K562 (cell line): ENCODE measurements around the gene NT5DC4. TPM values are rescaled to one million over a fixed set of nuclear protein-coding genes. Genes with fewer than 3 reads are reported as not detected.

Experiments
- ZNF707 ChIP-seq: fragments of 250-450 bp; sonication (Bioruptor Pico); conservative IDR thresholded peaks from 2 replicates; pipeline ENCODE4 v1.8.0; 2022; ENCODE audit warnings: inconsistent platforms, mild to moderate bottlenecking, moderate library complexity
- polyA plus RNA-seq, 8 experiments: library from polyadenylated mRNA; depleted of rRNA in 4 of 8; stranded (reverse) in 5 of 8; unstranded in 3 of 8; fragments of >200 nt; fragmentation: Nextera tagmentation in 2 of 8; fragmentation: Illumina TruSeq in 1 of 8; extraction: Ambion mirVana in 2 of 8; extraction: Trizol in 1 of 8; gene quantifications; 2 replicates each; pipeline versions ENCODE4 v1.2.1 to v1.2.3, GENCODE V29; 2011 to 2014; ENCODE audit warnings: inconsistent platforms in 1 of 8, missing spikeins in 1 of 8
- total RNA-seq, 7 experiments: library from RNA; depleted of rRNA in 6 of 7; stranded (reverse); fragments of >200 nt in 6 of 7; fragmentation: Illumina TruSeq in 2 of 7; extraction: Trizol in 2 of 7; gene quantifications; 2 replicates each; pipeline versions ENCODE4 v1.2.1 to v1.2.3, GENCODE V29; 2011 to 2021; ENCODE audit warnings: low replicate concordance in 1 of 7
- TF ChIP-seq, protein P1 (sequence below): fragments of 450-650 bp; IDR thresholded peaks from 2 replicates; pipeline ENCODE4 v1.6.1; 2017; ENCODE audit warnings: antibody characterized with exemption, mild to moderate bottlenecking

Gene NT5DC4
- total and polyA plus RNA-seq, 9 of the 15 experiments (the other 6 are each of a cell fraction or from before 2014, with no cell fraction given): 0.44 to 6.9 (median 2.5) TPM

DNA sequence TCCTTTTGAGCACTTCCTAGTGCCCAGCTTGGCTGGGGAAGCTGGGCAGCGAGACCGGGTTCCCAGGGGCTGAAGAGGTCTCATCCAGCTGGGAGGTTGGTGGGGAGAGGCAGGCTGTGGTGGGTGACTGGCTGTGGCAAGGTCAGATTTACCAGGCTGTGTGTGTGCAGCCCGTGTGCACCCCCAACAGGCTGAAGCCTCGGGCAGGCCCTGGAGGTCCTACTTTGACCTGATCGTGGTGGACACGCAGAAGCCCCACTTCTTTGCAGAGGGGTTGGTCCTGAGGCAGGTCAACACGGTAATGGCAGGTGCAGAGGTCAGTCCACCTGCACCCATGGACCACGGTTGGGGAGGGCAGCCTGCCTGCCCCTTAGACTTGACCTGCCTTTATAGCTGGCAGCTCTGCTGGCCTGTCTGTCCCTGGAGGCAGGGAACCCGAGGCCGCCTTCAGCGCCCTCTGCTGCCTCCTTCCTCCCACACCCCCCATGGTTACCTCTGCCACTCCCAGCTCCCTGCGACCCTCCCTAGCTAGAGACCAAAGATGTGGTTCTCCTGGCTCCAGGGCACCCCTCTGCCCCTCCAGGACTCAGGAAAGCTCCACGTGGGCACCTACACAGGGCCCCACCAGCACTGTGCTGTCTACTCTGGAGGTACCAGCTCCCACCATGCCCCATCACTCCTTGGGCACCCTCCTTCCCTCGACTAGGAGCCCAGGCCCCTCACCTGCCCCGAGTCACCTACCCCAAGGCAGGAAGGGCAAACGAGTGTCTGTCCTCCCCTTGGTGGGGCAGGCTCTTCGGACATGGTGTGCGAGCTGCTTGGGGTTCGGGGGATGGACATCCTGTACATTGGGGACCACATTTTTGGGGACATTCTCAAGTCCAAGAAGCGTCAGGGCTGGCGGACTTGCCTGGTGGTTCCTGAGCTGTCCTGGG, 4.0 kb downstream of the NT5DC4 start (continued):
- TF ChIP-seq, protein P1, sequence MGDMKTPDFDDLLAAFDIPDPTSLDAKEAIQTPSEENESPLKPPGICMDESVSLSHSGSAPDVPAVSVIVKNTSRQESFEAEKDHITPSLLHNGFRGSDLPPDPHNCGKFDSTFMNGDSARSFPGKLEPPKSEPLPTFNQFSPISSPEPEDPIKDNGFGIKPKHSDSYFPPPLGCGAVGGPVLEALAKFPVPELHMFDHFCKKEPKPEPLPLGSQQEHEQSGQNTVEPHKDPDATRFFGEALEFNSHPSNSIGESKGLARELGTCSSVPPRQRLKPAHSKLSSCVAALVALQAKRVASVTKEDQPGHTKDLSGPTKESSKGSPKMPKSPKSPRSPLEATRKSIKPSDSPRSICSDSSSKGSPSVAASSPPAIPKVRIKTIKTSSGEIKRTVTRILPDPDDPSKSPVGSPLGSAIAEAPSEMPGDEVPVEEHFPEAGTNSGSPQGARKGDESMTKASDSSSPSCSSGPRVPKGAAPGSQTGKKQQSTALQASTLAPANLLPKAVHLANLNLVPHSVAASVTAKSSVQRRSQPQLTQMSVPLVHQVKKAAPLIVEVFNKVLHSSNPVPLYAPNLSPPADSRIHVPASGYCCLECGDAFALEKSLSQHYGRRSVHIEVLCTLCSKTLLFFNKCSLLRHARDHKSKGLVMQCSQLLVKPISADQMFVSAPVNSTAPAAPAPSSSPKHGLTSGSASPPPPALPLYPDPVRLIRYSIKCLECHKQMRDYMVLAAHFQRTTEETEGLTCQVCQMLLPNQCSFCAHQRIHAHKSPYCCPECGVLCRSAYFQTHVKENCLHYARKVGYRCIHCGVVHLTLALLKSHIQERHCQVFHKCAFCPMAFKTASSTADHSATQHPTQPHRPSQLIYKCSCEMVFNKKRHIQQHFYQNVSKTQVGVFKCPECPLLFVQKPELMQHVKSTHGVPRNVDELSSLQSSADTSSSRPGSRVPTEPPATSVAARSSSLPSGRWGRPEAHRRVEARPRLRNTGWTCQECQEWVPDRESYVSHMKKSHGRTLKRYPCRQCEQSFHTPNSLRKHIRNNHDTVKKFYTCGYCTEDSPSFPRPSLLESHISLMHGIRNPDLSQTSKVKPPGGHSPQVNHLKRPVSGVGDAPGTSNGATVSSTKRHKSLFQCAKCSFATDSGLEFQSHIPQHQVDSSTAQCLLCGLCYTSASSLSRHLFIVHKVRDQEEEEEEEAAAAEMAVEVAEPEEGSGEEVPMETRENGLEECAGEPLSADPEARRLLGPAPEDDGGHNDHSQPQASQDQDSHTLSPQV: peak; percentile 63
- TF ChIP-seq ZNF707 (CRISPR knock-in tag): no peak
- TF ChIP-seq, all 486 proteins: peak for 13
